Stomach (tissue), 4 donors: ENCODE results near the gene MKRN2OS.

Experiments used
- CTCF ChIP-seq, 7 experiments: fragments of 450-650 bp in 4 of 7; fragments of 200-600 bp in 3 of 7; sonication (generic) in 3 of 7; IDR thresholded peaks; one replicate each; pipeline ENCODE4 v1.5.1; 2016 to 2019; ENCODE audit warnings: antibody characterized with exemption in 7 of 7, control low read depth in 2 of 7, mild to moderate bottlenecking in 1 of 7
- POLR2A ChIP-seq, 4 donors: fragments of 450-650 bp; IDR thresholded peaks; one replicate each; pipeline ENCODE4 v1.6.1; 2016; ENCODE audit warnings: antibody characterized with exemption in 4 of 4, control low read depth in 2 of 4, mild to moderate bottlenecking in 1 of 4, moderate library complexity in 1 of 4
- POLR2AphosphoS5 ChIP-seq, 3 donors: sonication (generic); formaldehyde crosslinking; IDR thresholded peaks; one replicate each; pipeline ENCODE4 v1.6.1; 2016; ENCODE audit warnings: antibody characterized with exemption in 3 of 3

- TF ChIP-seq CTCF (IDR thresholded peaks at IDR 0.05) (no peak), POLR2AphosphoS5 (IDR thresholded peaks at IDR 0.05) (no peak), POLR2A (IDR thresholded peaks at IDR 0.05) (no peak)
Measured at GRCh38 chr3:12579456-12579855, 34.2 kb upstream of the MKRN2OS start.
